GM23248 (cell line): ENCODE results near the gene SH3GL3. TPM values are rescaled to one million over a fixed set of nuclear protein-coding genes. Genes with fewer than 3 reads are reported as not detected.

Source experiments
- DNase-seq: peaks from one replicate; pipeline ENCODE4 v3.0.0-alpha.2; 2015
- H2AFZ ChIP-seq: fragments of 200-600 bp; sonication (generic); 2 replicates; pipeline ENCODE4 v1.6.1; 2016; ENCODE audit warnings: antibody characterized with exemption
- H3F3A ChIP-seq: fragments of 200-600 bp; sonication (generic); 2 replicates; pipeline ENCODE4 v1.6.1; 2016; ENCODE audit warnings: mild to moderate bottlenecking, antibody characterized with exemption, mixed run types; ENCODE audit not compliant: insufficient read depth
- H3K27ac ChIP-seq: fragments of 200-600 bp; sonication (generic); 2 replicates; pipeline ENCODE4 v1.5.1; 2016; ENCODE audit warnings: mild to moderate bottlenecking
- H3K27me3 ChIP-seq: fragments of 200-600 bp; sonication (generic); replicated peaks from 2 replicates; pipeline ENCODE4 v1.6.1; 2016; ENCODE audit warnings: mild to moderate bottlenecking; ENCODE audit not compliant: insufficient read depth
- H3K36me3 ChIP-seq: fragments of 200-600 bp; sonication (generic); 2 replicates; pipeline ENCODE4 v1.6.1; 2016; ENCODE audit warnings: low read depth, mild to moderate bottlenecking
- H3K4me1 ChIP-seq: fragments of 200-600 bp; sonication (generic); 2 replicates; pipeline ENCODE4 v1.6.1; 2016; ENCODE audit warnings: mild to moderate bottlenecking; ENCODE audit not compliant: insufficient read depth
- H3K4me2 ChIP-seq: fragments of 200-600 bp; sonication (generic); one replicate; pipeline ENCODE4 v1.6.1; 2016; ENCODE audit warnings: mild to moderate bottlenecking; ENCODE audit not compliant: unreplicated experiment
- H3K4me3 ChIP-seq: fragments of 200-600 bp; sonication (generic); 2 replicates; pipeline ENCODE4 v1.5.1; 2016; ENCODE audit warnings: mild to moderate bottlenecking
- H3K79me2 ChIP-seq: fragments of 200-600 bp; sonication (generic); 2 replicates; pipeline ENCODE4 v1.6.1; 2016; ENCODE audit warnings: mild to moderate bottlenecking; ENCODE audit not compliant: insufficient read depth
- H3K9ac ChIP-seq: fragments of 200-600 bp; sonication (generic); 2 replicates; pipeline ENCODE4 v1.6.1; 2016; ENCODE audit warnings: mild to moderate bottlenecking
- H3K9me2 ChIP-seq: fragments of 200-600 bp; sonication (generic); 2 replicates; pipeline ENCODE4 v1.6.1; 2016; ENCODE audit warnings: mixed run types, mild to moderate bottlenecking, moderate library complexity; ENCODE audit not compliant: insufficient read depth
- H3K9me3 ChIP-seq: fragments of 200-600 bp; sonication (generic); one replicate; pipeline ENCODE4 v1.6.1; 2017; ENCODE audit warnings: low read depth
- H4K20me1 ChIP-seq: fragments of 200-600 bp; sonication (generic); 2 replicates; pipeline ENCODE4 v1.6.0; 2016; ENCODE audit not compliant: insufficient read depth
- EZH2 ChIP-seq: fragments of 200-600 bp; sonication (generic); IDR thresholded peaks from 2 replicates; pipeline ENCODE4 v1.6.1; 2018; ENCODE audit warnings: antibody characterized with exemption, mild to moderate bottlenecking; ENCODE audit not compliant: insufficient read depth, poor library complexity, severe bottlenecking
- EZH2phosphoT487 ChIP-seq: fragments of 200-600 bp; sonication (generic); IDR thresholded peaks from 2 replicates; pipeline ENCODE4 v1.6.1; 2018; ENCODE audit warnings: antibody characterized with exemption, moderate library complexity, mild to moderate bottlenecking, low read depth; ENCODE audit not compliant: insufficient read depth
- WGBS, 2 experiments: methylation state at CpG; one replicate each; pipeline ENCODE4 v1.1.6; 2015 to 2017; ENCODE audit warnings: low lambda C conversion rate in 2 of 2, low coverage in 1 of 2; ENCODE audit errors: missing lambda C conversion rate in 2 of 2; 5-methylcytosine and 5-hydroxymethylcytosine counted together
- in situ Hi-C: fragments of 300-500 bp; cut with MboI; formaldehyde crosslinking; loops from 2 replicates; pipeline ENCODE4 v1.15.0; 2020
- polyA plus RNA-seq: library from polyadenylated mRNA; unstranded; fragments of >200 nt; fragmentation: Nextera tagmentation; extraction: Ambion mirVana; gene quantifications from 2 replicates; pipeline ENCODE4 v1.2.1, GENCODE V29; 2016
- total RNA-seq: library from RNA; depleted of rRNA; stranded (reverse); fragments of >200 nt; shearing (Covaris generic); gene quantifications from 2 replicates; pipeline ENCODE4 v1.2.3, GENCODE V29; 2014

The SH3GL3 gene
- total and polyA plus RNA-seq, 2 experiments from 2014 or later = 0.28 TPM; not detected in 1

DNA sequence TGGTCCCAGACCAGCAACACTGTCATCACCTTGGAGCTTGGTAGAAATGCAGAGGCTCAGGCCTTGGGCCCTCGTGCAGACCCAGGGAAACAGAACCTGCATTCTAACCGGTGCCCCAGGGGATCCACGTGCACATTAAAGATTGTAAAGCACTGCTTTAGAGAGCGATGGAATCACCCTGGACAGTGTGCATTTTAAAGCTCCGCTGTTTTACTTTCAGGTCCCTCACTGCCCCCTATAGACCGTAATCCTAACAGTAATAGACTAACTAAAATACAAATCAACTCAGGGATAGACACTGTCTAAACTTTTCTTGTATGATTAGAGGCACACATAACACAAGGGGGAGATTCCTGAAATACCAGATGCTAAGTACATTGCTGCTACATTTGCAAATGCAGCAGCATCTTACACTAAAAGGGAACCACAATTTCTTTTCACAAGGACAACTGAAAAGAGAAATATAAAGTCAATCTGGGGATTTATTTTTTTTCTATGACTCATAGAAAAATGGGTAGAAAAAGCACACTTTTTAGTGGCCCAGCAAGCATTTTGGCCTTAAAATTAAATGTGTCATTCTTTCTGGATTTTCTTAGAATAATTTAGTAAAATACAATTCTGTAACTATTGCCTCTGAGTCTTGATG lies 10.5 kb upstream of the SH3GL3 start:
- H3K4me3 ChIP-seq = no peak overlapping the region
- H3K9ac ChIP-seq = no peak overlapping the region
- H3K36me3 ChIP-seq = no peaks in the 10 kb centered on the region
- H3K27ac ChIP-seq = no peak overlapping the region
- no peaks in the 10 kb centered on the region for H3K9me2 ChIP-seq
- H3F3A ChIP-seq = no peaks in the 10 kb centered on the region
- H3K9me3 ChIP-seq = no peaks in the 10 kb centered on the region
- peak; percentile 76 for DNase-seq
- no peaks in the 10 kb centered on the region for H3K27me3 ChIP-seq
- H3K4me2 ChIP-seq = no peak overlapping the region
- in situ Hi-C loops = loop anchor here (5.0 to 10.0 kb wide), 2 partner anchors 118 to 194 kb away; no protein-coding TSS in a partner anchor
- H4K20me1 ChIP-seq = no peaks in the 10 kb centered on the region
- whole genome bisulfite sequencing, 2 experiments = 20 to 29% methylated on average over 6 of the region's 6 CpGs
- H3K79me2 ChIP-seq = no peaks in the 10 kb centered on the region
- 0 out of 2 replicates have a peak, but pooled peaks cover 4% of the 10 kb centered on the region for H3K4me1 ChIP-seq
- no peak overlapping the region for H2AFZ ChIP-seq
- no peak for TF ChIP-seq EZH2phosphoT487

DNA sequence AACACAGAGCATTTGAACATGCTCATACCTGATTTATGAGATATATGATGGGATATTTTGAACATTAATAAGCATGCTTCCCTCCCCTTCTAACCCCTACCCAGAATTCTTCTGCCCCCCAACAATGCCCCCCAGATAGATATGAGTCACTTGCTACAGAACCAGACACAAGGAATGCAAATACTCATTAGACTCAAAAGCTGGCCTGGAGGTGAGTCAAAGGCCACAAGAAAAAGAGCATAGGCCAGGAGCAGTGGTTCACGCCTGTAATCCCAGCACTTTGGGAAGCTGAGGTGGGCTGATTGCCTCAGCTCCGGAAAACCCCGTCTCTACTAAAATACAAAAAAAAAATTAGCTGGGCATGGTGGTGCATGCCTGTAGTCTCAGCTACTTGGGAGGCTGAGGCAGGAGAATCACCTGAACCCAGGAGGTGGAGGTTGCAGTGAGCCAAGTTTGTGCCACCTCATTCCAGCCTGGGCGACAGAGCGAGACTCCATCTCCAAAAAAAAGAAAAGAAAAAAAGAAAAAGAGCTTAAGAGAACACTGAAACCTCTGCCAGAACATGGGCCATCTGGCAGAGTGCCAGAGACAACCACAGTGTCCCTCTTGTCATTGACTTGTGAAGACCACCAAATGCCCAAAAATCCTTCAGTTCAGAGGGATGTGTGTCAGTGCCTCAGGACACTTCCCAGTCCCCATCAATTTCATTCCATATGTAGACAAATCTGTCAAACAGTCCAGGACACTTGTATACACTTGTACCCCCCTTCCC lies 3.9 kb upstream of the SH3GL3 start:
- H3K4me1 ChIP-seq = 0 out of 2 replicates have a peak, but pooled peaks cover 4% of the 10 kb centered on the region
- TF ChIP-seq EZH2phosphoT487 = no peak
- no peak for TF ChIP-seq EZH2
- H3K9me2 ChIP-seq = no peaks in the 10 kb centered on the region
- H3K79me2 ChIP-seq = no peaks in the 10 kb centered on the region
- no peak overlapping the region for H3K4me3 ChIP-seq
- DNase-seq = no peak
- WGBS, 2 experiments = 88 to 90% methylated on average over 5 of the region's 5 CpGs
- H3K9ac ChIP-seq = no peak overlapping the region
- no peak overlapping the region for H2AFZ ChIP-seq
- H3K27me3 ChIP-seq = peaks cover 4% of the 10 kb centered on the region
- H3K9me3 ChIP-seq = no peaks in the 10 kb centered on the region
- H4K20me1 ChIP-seq = no peaks in the 10 kb centered on the region
- in situ Hi-C loops = no loop called here
- no peaks in the 10 kb centered on the region for H3F3A ChIP-seq
- no peaks in the 10 kb centered on the region for H3K36me3 ChIP-seq
- no peak overlapping the region for H3K4me2 ChIP-seq
- no peak overlapping the region for H3K27ac ChIP-seq

DNA sequence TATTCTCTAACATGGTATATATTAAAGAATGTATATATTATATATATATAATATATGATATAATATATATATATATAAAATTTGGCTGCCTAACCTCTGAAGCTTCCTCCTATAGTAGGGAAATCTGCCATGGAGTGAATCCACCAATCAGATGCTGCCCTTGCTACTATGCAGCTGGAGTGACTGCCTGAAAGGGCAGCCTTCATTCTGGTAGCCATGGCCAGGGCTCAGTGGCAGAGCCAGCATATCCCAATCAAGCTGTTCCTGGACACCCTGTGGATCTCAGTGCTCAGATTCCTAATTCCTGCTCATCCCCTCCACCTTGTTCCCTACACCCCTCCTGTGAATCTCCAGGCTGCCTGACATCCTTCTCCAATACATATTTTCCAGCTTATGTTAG lies 2.2 kb upstream of the SH3GL3 start:
- Histone ChIP-seq H3K79me2 (no peaks in the 10 kb centered on the region), H2AFZ (no peak overlapping the region), H3F3A (peaks cover 6% of the 10 kb centered on the region; the same call in 1 of the 2 replicates), H3K4me1 (0 out of 2 replicates have a peak, but pooled peaks cover 3% of the 10 kb centered on the region), H3K9ac (no peak overlapping the region), H3K36me3 (no peaks in the 10 kb centered on the region), H3K27ac (no peak overlapping the region), H3K9me3 (no peaks in the 10 kb centered on the region), H3K27me3 (peaks cover 14% of the 10 kb centered on the region), H3K4me2 (no peak overlapping the region), H4K20me1 (no peaks in the 10 kb centered on the region), H3K9me2 (no peaks in the 10 kb centered on the region), H3K4me3 (no peak overlapping the region)
- in situ Hi-C loops = no loop called here
- TF ChIP-seq EZH2 = no peak
- no peak for TF ChIP-seq EZH2phosphoT487
- no peak for DNase-seq

DNA sequence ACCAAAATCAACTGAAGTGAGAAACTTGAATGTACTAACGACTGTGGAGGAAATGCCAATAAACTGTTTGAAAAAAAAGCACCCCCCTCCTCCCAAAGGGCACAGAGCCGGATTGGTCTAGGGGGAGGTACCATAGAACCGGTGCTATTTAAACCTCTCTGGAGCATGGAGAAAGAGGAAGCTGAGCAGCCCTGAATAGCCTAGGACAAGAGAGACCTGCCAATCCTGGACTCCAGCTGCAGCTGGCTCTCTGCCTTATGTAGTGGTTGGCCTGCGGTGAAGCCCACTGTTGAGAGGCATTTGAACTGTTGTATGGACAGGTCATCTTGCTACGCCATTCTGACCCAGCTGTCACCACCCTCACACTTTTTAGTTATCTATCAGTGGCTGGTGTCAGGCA lies 1.5 kb upstream of the SH3GL3 start:
- no peaks in the 10 kb centered on the region for H3K79me2 ChIP-seq
- H3K4me1 ChIP-seq = 0 out of 2 replicates have a peak, but pooled peaks cover 3% of the 10 kb centered on the region
- H3K4me2 ChIP-seq = no peak overlapping the region
- no peak for DNase-seq
- peaks cover 14% of the 10 kb centered on the region for H3K27me3 ChIP-seq
- H2AFZ ChIP-seq = no peak overlapping the region
- WGBS, 2 experiments = 28 to 30% methylated on average over 5 of the region's 5 CpGs
- TF ChIP-seq EZH2 (no peak), EZH2phosphoT487 (no peak)
- no peaks in the 10 kb centered on the region for H3K9me2 ChIP-seq
- peaks cover 11% of the 10 kb centered on the region; the same call in 1 of the 2 replicates for H3F3A ChIP-seq
- H3K9me3 ChIP-seq = no peaks in the 10 kb centered on the region
- no peaks in the 10 kb centered on the region for H4K20me1 ChIP-seq
- H3K9ac ChIP-seq = no peak overlapping the region
- H3K36me3 ChIP-seq = no peaks in the 10 kb centered on the region
- in situ Hi-C loops = no loop called here
- no peak overlapping the region for H3K27ac ChIP-seq
- no peak overlapping the region for H3K4me3 ChIP-seq
